GM21390 (cell line): ENCODE results near the gene TM9SF1.
"Not testable (repeated sequence)": the region's sequence is repeated elsewhere in the genome, so short reads cannot be mapped to it uniquely, and the experiment has no call there.

ENCODE experiments used
- ATAC-seq: cut with Tn5 transposase; IDR thresholded peaks from one replicate; pipeline ENCODE4 v1.9.1; 2021; ENCODE audit not compliant: unreplicated experiment

The TM9SF1 gene

DNA sequence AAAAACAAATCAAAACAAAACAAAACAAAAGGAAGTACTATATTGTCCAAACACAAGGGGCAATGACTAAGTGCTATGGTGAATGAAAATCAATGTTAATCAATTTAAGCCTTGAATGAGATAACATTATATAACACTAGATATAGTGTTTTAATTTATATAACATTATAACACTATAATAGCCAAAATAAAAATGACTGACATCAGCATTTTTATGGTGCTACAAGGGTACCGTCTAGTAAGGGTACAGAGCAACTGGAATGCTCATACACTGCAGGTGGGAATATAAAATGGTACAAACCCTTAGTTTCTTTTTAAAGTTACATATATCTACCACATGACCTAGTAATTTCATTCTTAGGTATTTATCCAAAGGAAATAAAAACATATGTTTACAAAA is 31.2 kb upstream of the TM9SF1 start:
- no peak for ATAC-seq

DNA sequence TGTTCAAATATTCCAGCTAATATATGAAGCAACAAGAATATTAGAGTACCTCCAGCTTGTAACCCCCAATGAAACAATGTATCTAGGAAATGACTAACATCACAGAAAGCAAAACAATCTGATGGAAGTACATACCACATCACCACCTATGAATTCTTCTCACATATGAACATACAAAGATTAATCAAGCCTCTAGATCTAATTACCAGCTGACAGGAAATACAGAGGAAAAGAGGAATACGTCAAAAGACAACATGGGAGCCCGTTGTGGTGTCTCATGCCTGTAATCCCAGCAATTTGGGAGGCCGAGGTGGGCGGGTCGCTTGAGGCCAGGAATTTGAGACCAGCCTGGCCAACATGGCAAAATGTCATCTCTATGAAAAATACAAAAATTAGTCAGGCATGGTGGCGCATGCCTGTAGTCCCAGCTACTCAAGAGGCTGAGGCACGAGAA is 29.4 kb upstream of the TM9SF1 start:
- no peak for ATAC-seq

DNA sequence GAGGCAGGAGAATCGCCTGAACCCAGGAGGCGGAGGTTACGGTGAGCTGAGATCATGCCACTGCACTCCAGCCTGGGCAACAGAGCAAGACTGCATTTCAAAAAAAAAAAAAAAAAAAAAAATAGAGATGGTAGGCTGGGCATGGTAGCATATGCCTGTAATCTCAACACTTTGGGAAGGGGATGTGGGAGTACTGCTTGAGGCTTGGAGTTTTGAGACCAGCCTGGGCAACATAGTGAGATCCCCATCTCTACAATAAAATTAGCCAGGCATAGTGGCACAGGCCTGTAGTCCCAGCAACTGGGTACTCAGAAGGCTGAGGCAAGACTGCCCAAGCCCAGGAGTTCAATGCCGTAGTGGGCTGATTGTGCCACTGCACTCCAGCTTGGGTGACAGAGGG is 27.7 kb upstream of the TM9SF1 start:
- not testable (repeated sequence) for ATAC-seq

DNA sequence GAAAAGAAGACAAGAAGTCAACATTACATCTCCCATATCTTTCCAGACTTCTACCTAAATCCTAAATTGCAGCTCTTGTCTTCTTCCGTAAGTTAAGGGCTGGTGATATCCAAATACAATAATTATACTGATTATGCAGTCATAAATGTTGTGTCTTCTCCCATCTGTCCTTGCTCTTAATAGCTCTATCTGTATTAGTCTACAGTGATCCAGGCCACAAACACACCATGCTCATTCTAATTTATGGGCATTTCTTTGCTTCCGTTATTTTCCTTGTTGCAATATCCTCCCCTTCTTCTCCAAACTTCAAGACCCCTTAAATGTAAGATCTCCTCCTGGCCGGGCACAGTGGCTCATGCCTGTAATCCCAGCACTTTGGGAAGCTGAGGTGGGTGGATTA is 24.3 kb upstream of the TM9SF1 start:
- ATAC-seq: no peak

DNA sequence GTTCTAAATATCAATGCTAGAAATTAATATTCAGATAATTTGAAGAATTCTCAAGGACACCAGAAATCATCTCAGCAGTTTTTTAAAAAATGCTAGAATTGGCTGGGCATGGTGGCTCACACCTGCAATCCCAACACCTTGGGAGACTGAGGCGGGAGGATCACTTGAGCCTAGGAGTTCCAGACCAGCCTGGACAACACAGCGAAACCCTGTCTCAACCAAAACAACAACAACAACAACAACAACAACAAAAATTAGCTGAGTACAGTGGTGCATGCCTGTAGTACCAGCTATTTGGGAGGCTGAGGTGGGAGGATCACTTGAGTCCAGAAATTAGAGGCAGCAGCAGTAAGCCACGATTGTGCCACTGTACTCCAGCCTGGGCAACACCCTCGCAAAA is 23.8 kb upstream of the TM9SF1 start:
- ATAC-seq: no peak

DNA sequence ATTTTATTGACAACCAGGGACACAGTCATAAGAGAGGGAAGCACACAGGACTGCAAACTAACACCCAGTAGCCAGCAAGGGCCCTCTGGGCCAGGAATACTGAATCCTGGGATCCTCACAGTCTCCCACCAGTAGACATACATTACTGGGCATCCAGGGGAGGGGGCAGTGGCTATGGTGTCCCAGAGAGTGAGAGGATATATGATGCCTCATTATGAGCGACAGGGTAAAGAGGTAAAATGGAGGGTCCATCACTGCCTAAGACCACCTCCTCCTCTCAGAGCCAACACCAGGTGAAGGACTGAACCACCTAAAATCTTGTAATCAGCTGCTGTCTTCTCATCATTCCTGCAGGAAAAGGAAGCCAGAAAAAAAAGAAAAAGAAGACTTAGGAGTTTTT is 21.6 kb upstream of the TM9SF1 start:
- ATAC-seq: not testable (repeated sequence)

DNA sequence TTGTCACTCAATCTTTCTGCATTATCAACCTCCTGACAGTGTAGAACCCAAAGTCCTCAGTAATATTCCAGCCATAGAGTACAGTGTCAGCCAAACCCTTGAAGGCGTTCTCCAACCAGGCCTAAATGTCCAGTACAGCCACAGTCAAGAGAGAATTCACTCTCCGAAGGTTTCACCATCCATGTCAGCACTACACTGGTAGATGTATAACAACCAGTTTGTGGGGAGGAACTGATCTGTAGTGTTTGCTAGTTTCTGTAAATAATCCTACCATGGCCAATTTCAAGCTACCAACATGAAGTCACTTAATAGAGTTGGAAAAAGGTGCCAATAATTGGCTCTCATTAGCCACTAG is 21.1 kb upstream of the TM9SF1 start:
- no peak for ATAC-seq

DNA sequence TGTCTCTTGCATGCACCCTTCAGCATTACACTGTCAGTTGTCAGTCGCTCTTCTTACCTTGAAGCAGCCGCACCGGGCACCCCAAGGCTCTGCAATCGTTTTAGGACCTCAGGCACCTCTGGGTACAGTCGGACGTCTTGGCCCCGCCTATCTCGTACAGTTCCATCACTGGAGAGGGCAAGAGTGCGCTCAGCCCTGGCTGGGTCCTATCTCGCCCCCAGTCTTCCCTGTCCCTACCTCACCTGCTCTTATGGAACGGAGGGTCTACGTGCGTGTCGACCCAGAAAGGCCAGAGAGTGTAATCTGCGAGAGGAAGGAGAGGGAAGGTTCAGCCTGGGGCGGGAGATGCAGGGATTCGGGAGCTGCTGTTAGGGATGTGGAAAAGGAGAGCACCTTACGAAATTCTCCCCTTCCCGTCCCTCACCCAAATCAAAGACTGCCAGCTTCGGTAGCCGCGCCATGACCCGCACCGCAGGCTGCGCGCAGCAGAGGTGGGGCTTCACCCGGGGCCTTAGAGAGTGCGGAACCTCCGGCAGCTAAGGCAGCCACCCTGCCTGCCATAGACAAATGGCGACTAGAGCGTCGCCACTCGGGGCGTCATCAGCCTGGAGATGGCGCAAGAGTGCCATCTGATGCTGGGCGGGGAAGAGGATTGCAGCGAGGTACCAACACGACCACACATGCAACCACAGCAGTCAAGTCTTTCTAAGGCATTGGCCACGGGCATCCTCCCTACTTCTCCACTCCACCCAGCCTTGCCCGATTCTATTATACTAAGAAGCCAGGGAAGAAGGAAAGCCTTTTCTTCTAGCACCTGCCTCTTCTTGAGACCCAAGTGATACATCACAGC is 20.5 kb upstream of the TM9SF1 start, which contains the start of gene MDP1:
Gene MDP1, minus strand, starts transcription at position 572 of the 850 bp plus-strand sequence. Its CDS starts 111 bp downstream, at position 461.
- ATAC-seq: peak; percentile 62

DNA sequence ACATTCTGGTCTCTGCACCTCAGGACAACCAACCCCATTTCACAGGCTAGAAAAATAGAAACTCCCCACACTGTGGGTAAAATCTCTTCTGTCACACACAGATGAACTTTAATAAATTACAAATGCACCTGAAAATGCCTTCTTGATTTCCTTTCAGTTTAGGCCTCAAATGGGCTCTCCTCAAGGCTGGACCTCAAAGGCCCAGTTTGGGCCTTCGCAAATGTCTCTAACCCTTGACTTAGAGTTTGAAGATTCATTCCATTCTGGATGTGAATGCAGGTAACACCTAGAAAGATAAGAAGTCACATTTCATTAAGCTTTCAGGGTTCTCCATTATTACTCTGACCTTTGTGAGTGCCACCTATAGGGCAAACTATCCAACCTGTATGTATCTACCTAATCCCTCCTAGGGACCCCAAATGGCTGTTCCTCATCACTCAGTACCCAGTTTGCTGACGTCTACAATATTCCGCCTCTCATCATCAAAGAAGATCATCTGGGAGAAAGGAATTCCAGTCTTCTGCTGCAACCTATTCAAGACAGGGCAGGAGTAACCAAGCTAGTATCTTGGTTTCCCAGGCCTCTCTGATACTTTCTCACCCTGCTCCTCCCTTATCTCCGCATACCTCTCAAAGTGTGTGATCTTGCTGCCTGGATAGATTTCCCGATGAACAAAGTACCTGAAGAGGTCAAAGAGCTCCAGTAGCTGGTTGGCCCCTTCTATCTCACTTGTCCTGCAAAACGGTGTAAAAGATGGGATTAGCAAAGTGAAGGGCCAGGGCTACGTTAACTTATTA is 18.8 kb upstream of the TM9SF1 start:
- ATAC-seq: no peak

DNA sequence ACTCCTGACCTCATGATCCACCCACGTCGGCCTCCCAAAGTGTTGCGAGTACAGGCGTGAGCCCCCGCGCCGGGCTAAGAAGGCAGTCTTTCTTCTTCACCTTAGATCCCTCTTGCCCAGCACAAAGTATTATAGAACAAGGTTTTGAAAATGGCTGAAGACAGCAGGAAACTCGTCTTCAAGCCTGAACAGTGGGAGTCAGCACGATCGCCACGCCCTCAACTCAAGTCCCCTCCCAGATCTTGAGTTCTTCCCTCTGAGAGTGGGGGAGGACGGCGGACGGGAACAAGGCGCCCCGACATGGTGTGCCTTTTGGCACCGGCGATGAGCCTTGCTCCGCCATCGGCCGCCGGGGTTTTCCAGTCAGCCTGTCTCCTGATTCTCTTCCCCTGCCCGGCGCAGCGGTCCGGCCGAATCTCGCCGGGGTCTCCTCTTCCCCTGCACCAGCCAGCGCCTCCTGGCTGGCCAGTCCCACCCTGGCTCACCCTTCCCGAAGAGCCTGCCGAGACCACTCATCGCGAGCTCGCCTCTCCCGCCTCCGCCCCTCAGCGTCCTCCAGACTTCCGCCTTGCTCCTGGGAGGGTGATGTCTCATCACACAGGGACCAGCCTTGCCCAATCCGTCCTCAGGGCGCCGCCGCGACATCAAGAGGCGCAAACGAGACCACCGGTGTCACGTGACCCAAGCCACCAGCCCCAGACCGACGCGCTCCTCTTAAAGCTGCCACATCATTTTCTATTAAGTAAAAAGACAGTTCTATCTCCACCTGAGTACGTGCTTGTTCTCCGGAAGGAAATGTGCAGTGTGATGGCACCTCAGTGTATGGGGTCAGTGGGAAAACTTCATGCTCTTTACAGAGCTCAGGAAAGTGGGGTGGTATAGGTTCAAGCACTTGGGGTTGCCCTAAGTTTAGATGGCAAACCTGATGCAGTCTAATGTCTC is 18.0 kb upstream of the TM9SF1 start, which contains the start of gene CHMP4A:
Gene CHMP4A, minus strand, starts transcription at position 565 of the 942 bp plus-strand sequence. Its CDS starts 49 bp downstream, at position 516.
- ATAC-seq: peak; percentile 78

DNA sequence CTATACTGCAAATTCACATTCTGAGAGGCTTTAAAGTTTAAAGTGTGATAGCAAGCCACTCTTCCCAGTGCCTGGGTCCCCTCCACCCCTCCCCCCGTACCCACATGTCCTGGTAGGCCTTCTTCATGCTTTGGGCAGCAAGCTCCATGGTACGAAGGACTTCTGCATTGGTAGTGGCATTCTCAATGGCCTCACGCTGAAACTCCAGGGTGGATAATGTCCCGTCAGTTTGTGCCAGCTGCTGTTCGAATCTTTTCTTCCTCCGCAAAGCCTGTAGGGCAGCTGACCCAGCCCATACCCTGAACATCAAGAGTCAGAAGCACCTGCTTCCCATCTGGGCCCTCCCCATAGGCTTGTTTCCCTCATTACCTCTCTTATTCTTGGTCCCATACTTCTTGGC is 16.1 kb upstream of the TM9SF1 start:
- no peak for ATAC-seq

DNA sequence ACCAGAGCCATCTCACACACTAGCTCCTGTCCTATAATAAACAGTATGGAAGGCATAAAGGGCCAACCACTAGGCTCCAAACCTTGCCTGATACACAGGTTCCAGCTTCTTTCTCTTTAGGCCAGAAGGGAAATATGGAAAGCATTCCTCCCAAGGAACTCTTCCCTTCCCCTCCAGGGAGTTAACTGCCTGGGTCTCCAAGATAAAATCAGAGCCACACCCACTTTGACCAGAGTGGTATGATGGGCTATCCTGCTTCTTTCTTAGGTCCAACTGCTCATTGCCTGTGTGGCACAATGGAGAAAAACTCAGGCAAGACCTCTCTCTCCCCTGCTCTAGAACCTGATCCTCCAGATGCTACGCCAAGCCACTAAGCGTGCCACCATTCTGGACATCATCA is 12.4 kb upstream of the TM9SF1 start:
- no peak for ATAC-seq

DNA sequence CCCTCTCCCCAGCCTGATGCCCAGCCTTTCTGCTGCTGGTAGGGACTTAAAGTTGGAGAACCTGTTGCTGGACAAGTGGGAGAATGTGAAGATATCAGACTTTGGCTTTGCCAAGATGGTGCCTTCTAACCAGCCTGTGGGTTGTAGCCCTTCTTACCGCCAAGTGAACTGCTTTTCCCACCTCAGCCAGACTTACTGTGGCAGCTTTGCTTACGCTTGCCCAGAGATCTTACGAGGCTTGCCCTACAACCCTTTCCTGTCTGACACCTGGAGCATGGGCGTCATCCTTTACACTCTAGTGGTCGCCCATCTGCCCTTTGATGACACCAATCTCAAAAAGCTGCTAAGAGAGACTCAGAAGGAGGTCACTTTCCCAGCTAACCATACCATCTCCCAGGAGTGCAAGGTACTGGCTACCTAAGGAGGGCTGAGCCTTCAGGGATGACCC is 11.9 kb upstream of the TM9SF1 start:
- ATAC-seq: no peak

DNA sequence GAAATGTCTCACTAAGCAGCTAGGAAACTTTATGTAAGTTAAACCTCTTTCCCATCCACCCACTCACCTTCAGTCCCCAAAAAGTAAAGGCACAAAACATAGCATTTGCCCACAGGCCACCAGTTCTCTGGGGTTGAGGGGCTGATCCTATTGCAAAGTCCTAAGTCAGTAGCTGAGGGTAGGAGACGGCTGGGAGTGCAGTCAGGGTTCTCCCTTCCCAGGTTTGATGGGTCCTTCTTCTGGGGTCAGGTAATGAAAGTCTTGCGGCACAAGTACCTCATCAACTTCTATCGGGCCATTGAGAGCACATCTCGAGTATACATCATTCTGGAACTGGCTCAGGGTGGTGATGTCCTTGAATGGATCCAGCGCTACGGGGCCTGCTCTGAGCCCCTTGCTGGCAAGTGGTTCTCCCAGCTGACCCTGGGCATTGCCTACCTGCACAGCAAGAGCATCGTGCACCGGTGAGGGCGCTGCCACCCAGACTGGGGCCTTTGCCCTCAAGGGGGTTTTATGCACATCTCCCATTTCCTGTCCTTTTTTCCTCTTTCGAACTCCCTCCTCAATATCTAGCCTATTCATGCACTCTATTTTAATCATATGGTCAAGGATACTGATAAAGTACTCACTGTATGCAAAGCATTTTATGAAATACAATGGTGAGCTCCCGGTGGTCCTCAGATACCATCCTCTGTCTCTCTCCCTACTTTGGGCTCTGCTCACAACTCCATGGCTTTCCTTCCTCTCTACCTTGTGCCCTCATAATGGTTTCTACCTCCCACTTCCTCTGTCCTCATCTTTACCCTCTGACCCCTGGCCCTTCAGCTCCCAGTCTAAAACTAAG is 11.2 kb upstream of the TM9SF1 start:
- ATAC-seq: no peak

DNA sequence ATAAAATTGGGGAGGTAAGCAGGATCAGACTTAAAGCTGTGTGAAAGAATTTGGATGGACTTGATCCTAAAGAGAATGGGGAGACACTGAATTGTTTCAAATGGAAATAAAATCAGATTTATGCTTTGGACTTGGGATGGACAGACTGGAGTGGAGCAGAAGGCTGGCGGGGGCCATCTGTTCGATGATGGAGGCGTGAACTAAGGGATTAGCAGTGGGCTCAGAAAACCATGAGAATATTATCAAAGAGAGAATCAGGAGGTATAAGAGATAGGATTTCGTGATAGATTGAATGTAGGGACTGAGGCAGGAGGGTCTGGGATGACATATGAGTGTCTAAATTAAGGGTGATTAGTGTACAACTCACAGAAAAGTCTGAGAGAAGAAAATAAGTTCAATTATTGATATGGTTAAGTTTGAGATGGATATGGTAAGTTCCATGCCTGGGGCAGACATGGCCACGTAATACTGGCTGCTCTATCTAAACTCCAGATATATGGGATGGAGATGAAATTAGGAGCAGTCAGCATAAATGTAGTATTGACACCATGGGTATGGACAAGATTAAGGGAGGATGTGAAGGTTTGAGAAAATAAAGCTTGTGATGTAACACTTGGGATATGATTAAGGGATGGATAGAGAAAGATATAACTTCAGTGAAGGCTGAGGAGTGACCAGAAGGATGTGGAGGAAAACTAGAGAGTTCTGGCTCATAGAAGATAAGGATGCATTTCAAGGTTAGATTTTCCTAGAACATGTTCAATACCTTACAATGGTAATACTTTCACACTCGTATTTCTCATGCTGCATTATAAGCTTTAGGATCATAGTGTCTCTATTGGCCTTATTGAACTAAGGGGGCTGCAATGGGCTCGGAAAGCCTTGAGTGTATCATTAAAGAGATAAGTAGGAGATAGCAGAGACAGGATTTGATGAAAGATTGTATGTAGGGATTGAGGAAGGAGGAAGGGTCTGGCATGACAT is 9.2 kb upstream of the TM9SF1 start:
- no peak for ATAC-seq

DNA sequence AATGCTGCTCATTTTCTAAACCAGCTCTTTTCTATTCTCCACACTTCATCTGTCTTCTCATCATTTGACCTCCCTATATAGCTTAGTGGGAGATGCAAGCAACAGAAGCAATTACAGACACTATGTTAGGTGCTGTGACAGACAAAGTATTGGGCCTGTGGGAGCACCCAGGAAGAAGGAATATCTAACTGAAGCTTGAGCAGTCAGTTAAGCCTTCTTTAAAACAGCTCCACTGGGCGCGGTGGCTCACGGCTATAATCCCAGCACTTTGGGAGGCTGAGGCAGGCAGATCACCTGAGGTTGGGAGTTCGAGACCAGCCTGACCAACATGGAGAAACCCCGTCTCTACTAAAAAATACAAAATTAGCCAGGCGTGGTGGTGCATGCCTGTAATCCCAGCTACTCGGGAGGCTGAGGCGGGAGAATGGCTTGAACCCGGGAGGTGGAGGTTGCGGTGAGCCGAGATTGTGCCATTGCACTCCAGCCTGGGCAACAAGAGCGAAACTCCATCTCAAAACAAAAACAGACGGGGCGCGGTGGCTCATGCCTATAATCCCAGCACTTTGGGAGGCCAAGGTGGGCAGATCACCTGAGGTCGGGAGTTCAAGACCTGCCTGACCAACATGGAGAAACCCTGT is 8.1 kb upstream of the TM9SF1 start:
- ATAC-seq: not testable (repeated sequence)

DNA sequence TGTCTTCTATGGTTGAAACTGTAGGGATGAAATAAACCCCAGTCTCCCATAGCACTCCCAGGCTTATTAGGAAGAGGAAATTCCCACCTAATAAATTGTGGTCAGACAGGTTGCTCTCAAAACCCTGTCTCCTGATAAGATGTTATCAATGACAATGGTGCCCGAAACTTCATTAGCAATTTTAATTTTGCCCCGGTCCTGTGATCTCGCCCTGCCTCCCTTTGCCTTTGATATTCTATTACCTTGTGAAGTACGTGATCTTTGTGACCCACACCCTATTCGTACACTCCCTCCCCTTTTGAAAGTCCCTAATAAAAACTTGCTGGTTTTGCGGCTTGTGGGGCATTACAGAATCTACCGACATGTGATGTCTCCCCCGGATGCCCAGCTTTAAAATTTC is 7.3 kb upstream of the TM9SF1 start:
- ATAC-seq: not testable (repeated sequence)
